ENCODE measurements around the gene ERICH2. TPM values are rescaled to one million over a fixed set of nuclear protein-coding genes. Genes with fewer than 3 reads are reported as not detected.

Gene ERICH2
- total RNA-seq, 1 donor from 2014 or later: not detected

DNA sequence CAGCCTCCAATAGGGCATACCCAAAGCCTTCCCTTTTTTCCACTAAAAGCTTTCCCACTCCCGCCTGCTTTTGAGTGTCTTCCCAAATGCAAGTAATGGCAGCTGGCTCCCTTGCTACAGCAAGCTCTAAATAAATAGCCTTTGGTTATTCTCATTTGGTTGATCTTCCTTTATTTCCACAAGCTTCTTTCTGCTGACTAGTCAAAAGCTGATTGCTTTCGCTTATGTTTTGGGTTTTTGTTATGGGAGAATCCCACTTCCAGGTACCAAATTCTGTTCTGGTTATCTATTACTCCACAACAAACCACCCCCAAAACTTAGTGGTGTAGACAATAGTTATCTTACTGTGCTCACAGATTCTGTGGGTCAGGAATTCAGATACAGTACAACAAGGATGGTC lies 32.8 kb upstream of the ERICH2 start:
- TF ChIP-seq, protein P1, sequence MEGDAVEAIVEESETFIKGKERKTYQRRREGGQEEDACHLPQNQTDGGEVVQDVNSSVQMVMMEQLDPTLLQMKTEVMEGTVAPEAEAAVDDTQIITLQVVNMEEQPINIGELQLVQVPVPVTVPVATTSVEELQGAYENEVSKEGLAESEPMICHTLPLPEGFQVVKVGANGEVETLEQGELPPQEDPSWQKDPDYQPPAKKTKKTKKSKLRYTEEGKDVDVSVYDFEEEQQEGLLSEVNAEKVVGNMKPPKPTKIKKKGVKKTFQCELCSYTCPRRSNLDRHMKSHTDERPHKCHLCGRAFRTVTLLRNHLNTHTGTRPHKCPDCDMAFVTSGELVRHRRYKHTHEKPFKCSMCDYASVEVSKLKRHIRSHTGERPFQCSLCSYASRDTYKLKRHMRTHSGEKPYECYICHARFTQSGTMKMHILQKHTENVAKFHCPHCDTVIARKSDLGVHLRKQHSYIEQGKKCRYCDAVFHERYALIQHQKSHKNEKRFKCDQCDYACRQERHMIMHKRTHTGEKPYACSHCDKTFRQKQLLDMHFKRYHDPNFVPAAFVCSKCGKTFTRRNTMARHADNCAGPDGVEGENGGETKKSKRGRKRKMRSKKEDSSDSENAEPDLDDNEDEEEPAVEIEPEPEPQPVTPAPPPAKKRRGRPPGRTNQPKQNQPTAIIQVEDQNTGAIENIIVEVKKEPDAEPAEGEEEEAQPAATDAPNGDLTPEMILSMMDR (conservative IDR thresholded peaks at IDR 0.05; ENCODE audit: low read depth, low read length): no peak
- DNase-seq (ENCODE audit: low read depth): no peak
- H3K4me3 ChIP-seq (ENCODE audit: low read depth, low read length): no peak overlapping the region

- no peak for DNase-seq (ENCODE audit: low read depth)
- H3K4me3 ChIP-seq (ENCODE audit: low read depth, low read length): no peak overlapping the region
- TF ChIP-seq, protein P1 (conservative IDR thresholded peaks at IDR 0.05; ENCODE audit: low read depth, low read length): no peak
Measured at GRCh38 chr2:170737821-170738220, 32.4 kb upstream of the ERICH2 start.

DNA sequence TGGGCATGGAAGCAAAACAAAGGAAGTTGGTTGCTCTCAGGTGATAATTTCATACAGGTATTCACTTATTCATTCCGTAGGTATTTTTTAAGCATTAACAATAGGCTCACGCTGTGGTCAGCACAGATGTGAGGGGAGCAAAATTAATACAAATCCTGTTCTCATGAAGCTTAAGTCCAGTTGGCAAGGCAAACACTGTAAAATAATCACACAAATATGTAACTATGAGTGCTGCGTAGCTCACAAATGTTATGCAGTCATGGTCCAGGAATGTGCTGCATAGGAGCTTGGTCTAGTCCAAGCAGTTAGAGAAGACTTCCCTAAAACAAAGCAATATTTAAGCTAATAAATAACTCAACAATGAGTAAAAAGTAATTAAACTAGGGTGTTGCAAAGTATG lies 31.1 kb upstream of the ERICH2 start:
- DNase-seq (ENCODE audit: low read depth): peak; percentile 57
- no peak overlapping the region for H3K4me3 ChIP-seq (ENCODE audit: low read depth, low read length)
- TF ChIP-seq, protein P1 (conservative IDR thresholded peaks at IDR 0.05; ENCODE audit: low read depth, low read length): no peak

- H3K4me3 ChIP-seq (ENCODE audit: low read depth, low read length): no peak overlapping the region
- TF ChIP-seq, protein P1 (conservative IDR thresholded peaks at IDR 0.05; ENCODE audit: low read depth, low read length): no peak
- no peak for DNase-seq (ENCODE audit: low read depth)
Measured at GRCh38 chr2:170739507-170740046, 30.6 kb upstream of the ERICH2 start.

DNA sequence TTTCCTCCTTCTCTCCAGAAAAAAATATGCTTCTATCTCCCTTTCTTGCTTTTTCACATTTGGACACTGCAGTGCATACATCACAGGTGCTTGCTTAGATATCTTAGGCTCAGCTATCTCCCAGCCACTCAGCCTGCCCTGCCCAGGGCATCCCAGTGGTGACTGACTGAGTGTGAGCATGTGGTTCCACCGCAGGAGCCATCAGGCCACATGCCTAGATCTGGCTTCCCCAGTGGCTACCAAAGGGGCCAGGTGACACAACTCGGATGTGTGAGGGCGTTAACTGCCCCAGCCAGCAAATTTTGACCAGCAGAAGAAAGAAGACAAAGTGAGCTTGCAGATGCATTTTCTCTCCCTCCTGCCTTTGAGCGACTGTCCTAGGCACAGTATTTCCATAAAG lies 29.5 kb upstream of the ERICH2 start:
- no peak overlapping the region for H3K4me3 ChIP-seq (ENCODE audit: low read depth, low read length)
- no peak for DNase-seq (ENCODE audit: low read depth)
- TF ChIP-seq, protein P1 (conservative IDR thresholded peaks at IDR 0.05; ENCODE audit: low read depth, low read length): no peak

DNA sequence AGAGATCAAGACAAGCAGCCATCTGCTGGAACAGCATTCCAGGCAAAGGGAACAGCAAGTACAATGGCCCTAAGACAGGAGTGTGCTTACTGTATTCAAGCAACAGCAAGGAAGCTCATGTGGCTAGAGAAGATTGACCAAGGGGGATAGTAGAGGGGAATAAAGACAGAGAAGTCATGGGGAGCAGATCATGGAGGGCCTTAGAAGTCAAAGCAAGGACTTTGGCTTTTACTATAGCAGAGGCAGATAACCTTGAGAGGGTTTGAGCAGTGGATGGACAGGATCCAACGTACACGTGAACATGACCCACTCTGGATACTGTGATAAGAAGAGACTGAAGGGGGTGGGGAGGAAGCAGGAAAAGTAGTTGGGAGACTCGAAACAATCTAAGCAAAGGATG lies 28.2 kb upstream of the ERICH2 start:
- no peak for DNase-seq (ENCODE audit: low read depth)
- H3K4me3 ChIP-seq (ENCODE audit: low read depth, low read length): no peak overlapping the region
- TF ChIP-seq, protein P1 (conservative IDR thresholded peaks at IDR 0.05; ENCODE audit: low read depth, low read length): no peak

DNA sequence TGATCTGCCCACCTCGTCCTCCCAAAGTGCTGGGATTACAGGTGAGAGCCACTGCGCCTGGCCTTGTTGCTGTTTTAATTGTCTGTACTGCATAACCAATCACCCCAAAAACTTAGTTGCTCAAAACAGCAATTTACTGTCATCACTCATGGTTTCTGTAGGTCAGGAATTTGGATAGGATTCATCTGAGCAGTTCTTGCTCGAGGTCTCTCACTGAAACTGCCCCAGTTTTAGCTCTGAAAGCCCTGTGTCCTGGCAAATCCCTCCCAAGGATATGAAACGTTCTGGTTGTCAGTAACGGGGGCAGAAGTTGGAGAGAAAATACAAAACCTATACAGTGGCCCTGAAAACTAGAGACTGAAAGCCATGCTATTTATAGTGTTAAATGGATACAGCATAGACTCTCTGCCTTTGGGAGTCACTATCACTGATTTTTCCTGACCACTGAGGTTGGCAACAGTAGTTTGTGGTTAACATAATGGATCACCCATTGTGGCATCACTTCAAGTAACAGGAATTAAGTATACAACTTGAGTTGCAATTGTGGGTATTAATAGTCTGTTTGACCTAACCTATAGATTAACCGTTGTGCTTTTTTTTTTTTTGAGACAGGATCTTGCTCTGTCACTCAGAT lies 27.2 kb upstream of the ERICH2 start:
- TF ChIP-seq, protein P1 (conservative IDR thresholded peaks at IDR 0.05; ENCODE audit: low read depth, low read length): no peak
- peak; percentile 9 for DNase-seq (ENCODE audit: low read depth)

More for the DNA sequence above, 27.2 kb upstream of the ERICH2 start:
- no peak overlapping the region for H3K4me3 ChIP-seq (ENCODE audit: low read depth, low read length)

All from epithelial cell of proximal tubule (primary cell).